ENCODE results near the gene SLC38A3.
A peak's percentile ranks its signal among the peaks of the same experiment; 100 is the strongest.

SLC38A3 gene

GRCh38 chr3:50204804-50205412 is at the start of gene SLC38A3:
TSS of gene SLC38A3 (plus strand) at chr3:50205271. CDS start at chr3:50214200, 8,929 bp downstream.
- FAIRE-seq (no peak), DNase-seq (ENCODE audit: low spot score) (no peak)

- DNase-seq (ENCODE audit: low spot score), result no peak
Observed at GRCh38 chr3:50155491-50155878, 49.6 kb upstream of the SLC38A3 start.

GRCh38 chr3:50155891-50156290 is 49.2 kb upstream of the SLC38A3 start:
- DNase-seq (ENCODE audit: low spot score) (no peak), FAIRE-seq (no peak)

More at GRCh38 chr3:50155491-50155878, 49.6 kb upstream of the SLC38A3 start:
- no peak for FAIRE-seq

GRCh38 chr3:50156549-50157493 is 48.2 kb upstream of the SLC38A3 start:
- FAIRE-seq, result no peak
- DNase-seq (ENCODE audit: low spot score), result no peak

GRCh38 chr3:50157827-50158529 is 47.1 kb upstream of the SLC38A3 start:
- FAIRE-seq (no peak), DNase-seq (ENCODE audit: low spot score) (no peak)

GRCh38 chr3:50158530-50159146 is 46.4 kb upstream of the SLC38A3 start:
- FAIRE-seq (no peak), DNase-seq (ENCODE audit: low spot score) (no peak)

- DNase-seq (ENCODE audit: low spot score) (no peak), FAIRE-seq (no peak)
Observed at GRCh38 chr3:50160561-50160983, 44.5 kb upstream of the SLC38A3 start.

- no peak for DNase-seq (ENCODE audit: low spot score)
- FAIRE-seq, result no peak
Observed at GRCh38 chr3:50161320-50161719, 43.8 kb upstream of the SLC38A3 start.

GRCh38 chr3:50162034-50162883 is 42.8 kb upstream of the SLC38A3 start:
- FAIRE-seq, result no peak

GRCh38 chr3:50163572-50164455 is 41.3 kb upstream of the SLC38A3 start:
- DNase-seq (ENCODE audit: low spot score) (peak; percentile 86), FAIRE-seq (peak; percentile 86)

More at GRCh38 chr3:50162034-50162883, 42.8 kb upstream of the SLC38A3 start:
- no peak for DNase-seq (ENCODE audit: low spot score)

- no peak for DNase-seq (ENCODE audit: low spot score)
- FAIRE-seq, result no peak
Observed at GRCh38 chr3:50164481-50164880, 40.6 kb upstream of the SLC38A3 start.

GRCh38 chr3:50164984-50165909 is 39.8 kb upstream of the SLC38A3 start:
- peak; percentile 22 for DNase-seq (ENCODE audit: low spot score)
- peak; percentile 40 for FAIRE-seq

- DNase-seq (ENCODE audit: low spot score) (peak; percentile 18), FAIRE-seq (no peak)
Observed at GRCh38 chr3:50165910-50166538, 39.0 kb upstream of the SLC38A3 start.

GRCh38 chr3:50166620-50167019 is 38.5 kb upstream of the SLC38A3 start:
- FAIRE-seq, result peak; percentile 84
- peak; percentile 81 for DNase-seq (ENCODE audit: low spot score)

GRCh38 chr3:50167069-50167840 is 37.8 kb upstream of the SLC38A3 start:
- FAIRE-seq (peak; percentile 43), DNase-seq (ENCODE audit: low spot score) (peak; percentile 93)

- DNase-seq (ENCODE audit: low spot score) (no peak), FAIRE-seq (no peak)
Observed at GRCh38 chr3:50167841-50168209, 37.2 kb upstream of the SLC38A3 start.

- no peak for FAIRE-seq
Observed at GRCh38 chr3:50168388-50168787, 36.7 kb upstream of the SLC38A3 start.

More at GRCh38 chr3:50168388-50168787, 36.7 kb upstream of the SLC38A3 start:
- DNase-seq (ENCODE audit: low spot score), result no peak
